ENCODE results near the gene NBEA.

- no peak for TF ChIP-seq CTCF (IDR thresholded peaks at IDR 0.05)
- TF ChIP-seq POLR2A (IDR thresholded peaks at IDR 0.05), result no peak
These were observed 537.0 kb downstream of the NBEA start for GRCh38 chr13:35479038-35479492.

Measured in vagina (tissue), 2 donors.